NCI-H1436 (cell line): ENCODE measurements around the gene TBC1D16.
"Not testable (repeated sequence)": the region's sequence is repeated elsewhere in the genome, so short reads cannot be mapped to it uniquely, and the experiment has no call there.

Source experiments
- DNase-seq: peaks from one replicate; lab custom pipeline; 2025; lab: John Stamatoyannopoulos, UW

The TBC1D16 gene

DNA sequence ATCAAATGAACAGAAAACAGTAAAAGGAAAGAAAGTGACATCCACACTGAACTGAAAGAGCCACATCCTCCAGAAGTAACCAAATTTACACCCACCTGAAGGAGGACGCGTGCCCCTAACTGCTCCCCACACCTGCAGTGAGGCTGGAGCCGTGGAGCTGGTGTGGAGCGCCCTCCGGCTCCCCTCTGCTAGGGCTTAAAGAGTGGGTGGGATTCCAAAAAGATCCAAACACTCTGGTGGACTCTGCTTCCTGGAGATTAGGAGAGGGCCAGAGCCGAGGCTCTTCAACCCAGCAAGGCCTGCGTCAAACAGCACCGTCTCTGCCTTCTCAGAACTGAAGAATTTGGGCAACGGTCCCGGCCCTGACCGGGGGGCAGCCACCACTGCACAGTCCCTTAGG is 16.0 kb upstream of the TBC1D16 start:
- no peak for DNase-seq

DNA sequence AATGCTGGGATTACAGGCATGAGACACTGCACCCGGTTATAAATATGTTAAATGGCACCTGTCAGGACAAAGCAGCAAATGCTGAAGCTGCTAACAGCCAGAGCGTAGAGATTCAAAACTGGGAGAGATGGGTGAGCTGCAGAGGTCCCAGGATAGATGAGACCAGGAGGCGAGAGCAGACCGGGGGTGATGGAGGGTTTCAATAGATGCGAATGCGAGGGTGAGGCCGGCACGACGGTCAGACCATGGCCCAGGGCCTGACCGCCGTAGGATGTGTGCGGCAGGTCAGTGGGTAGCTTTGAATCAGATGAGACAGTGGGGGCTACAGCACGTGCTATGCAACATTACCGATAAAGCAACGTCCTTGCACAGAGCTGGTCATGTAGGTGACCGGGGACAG is 15.0 kb upstream of the TBC1D16 start:
- no peak for DNase-seq

- no peak for DNase-seq
Observed at GRCh38 chr17:80049986-80050385, 14.3 kb upstream of the TBC1D16 start.

GRCh38 chr17:80047176-80047575 is 11.5 kb upstream of the TBC1D16 start:
- peak; percentile 30 for DNase-seq

DNA sequence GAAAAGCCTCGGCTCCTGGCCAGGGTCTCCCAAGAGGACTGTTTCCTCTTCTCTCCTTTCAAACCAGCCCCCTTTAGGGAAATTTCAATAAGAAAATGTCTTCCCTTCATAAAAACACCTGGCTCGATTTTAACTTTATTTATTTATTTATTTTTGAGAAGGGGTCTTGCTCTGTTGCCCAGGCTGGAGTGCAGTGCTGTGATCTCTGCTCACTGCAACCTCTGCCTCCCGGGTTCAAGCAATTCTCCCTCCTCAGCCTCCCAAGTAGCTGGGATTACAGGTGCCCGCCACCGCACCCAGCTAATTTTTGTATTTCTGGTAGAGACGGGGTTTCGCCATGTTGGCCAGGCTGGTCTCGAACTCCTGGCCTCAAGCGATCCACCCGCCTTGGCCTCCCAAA is 11.0 kb upstream of the TBC1D16 start:
- DNase-seq = not testable (repeated sequence)

- peak; percentile 41 for DNase-seq
Observed at GRCh38 chr17:80045703-80046102, 10.0 kb upstream of the TBC1D16 start.

GRCh38 chr17:80043963-80044362 is 8.3 kb upstream of the TBC1D16 start:
- no peak for DNase-seq

DNA sequence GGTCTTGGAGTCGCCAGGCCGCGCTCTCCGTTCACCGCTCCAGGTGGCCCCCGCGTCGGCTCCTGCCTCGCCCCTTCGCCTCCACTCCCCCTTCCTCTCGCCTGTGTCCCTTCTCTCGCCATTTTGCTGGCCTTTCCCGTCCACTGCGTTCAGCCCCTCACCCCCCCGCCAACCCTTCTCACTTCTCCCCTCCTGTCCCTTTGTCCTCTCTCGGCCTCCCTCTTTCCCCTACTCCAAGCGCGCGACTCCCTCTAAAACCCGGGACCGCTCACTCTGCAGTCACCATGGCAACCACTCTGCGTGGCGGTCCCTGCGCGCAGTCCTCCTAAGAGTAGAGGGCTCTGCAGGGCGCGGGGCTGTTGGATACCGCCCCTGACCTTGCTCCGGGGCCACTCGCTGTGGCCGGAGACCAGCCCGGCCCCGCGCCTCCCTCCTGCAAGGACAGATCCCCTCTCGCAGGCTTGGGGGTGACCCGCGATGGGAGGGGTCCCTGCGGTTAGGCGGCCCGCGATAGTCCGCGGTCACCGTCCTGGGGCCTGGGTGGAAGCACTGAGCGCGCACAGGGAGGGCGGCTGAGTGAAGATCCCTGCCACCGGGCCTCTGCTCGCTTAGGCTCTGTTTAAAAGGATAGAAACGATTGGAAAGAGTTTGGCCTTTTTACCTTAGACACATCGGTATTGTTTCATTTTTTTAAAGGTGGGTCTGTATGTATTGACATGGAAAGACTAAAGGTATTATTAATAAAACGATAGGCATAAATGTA is 1.2 kb upstream of the TBC1D16 start:
- DNase-seq = peak; percentile 79

DNA sequence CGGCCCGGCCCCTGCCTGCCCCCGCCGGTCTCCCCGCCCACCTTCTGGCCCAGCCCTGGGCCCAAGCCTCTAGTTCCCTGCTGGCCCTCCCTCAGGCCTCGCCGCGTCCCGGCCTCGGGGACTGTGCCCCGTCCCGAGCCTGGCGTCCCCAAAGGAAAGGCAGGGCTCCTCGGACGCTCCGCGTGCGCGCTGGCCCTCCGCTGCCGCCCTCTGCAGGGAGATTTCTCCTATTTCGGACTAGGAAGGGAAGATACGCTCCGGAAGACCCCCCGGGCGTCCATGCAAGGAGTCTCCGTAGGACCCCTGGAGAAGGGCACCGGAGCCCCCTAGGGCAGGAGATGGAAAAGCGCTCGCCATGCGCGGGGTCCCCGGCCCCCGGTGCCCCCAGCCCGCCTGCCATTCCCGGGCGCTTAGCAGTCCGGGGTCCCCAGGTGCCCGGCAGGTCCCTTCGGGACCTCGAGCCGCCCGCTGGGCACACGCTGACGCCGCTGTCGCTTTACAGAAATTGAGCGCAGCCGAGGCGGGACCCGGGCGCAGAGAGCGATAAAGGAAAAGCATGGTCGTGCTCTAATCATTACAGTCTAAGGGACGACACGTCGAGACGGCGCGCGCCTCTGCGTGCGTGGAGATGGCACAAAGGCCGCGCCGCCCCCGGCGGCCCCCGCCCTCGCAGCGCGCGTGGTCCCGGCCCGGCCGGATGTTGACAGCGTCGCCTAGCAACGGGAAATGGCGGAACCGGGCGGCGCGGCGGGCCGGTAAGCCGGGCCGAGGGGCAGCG is 454 bp upstream of the TBC1D16 start, which contains the start of gene CCDC40:
TSS of gene CCDC40 (plus strand) at position 706 of the 778 bp plus-strand sequence. CDS start at position 727, 21 bp downstream.
- DNase-seq = peak; percentile 86

- DNase-seq = no peak
Observed at GRCh38 chr17:80034791-80035686, 633 bp downstream of the TBC1D16 start.

DNA sequence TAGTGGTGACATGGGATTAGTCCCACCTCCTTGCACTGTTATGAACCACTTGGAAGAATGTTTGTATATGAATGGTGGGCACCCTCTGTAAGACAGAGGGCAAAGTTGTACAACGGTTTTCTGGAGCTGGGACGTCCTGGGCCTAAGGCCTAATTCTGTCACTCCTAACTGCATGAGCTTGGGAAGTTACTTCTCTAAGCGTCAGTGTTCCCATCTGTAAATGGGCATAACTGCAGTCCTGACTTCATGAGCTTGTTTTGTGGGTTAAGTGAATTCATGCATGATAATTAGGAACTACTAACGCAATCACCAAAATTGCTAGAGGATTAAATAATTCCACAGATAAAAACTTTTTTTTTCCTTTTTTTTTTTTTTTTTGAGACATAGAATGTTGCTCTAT is 1.8 kb downstream of the TBC1D16 start:
- no peak for DNase-seq

DNA sequence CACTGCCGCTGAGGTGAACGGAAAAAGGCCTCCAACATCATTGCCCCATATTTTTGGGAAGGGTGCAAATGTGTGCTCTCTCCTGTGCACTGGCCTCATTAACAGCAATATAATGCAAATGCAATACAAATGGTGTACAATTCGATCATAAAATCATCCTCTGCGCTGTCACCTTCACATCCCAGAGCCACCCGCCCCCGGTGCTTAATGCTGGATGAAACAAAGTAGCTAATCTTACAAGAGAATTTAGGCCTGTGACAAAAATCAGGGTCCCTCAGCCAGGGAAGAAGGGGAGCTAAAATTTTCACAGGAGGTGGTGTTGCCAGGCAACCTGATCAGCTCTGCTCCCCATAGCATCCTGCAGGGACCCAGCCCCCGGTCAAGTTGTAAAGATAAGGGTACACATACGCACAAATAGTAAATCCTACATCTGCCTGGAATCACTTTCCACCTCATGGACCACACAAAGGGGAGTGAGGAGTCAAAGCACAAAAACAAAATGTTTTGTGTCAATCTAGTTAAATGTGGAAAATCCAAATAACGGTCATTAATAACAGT is 3.0 kb downstream of the TBC1D16 start:
- DNase-seq = no peak

DNA sequence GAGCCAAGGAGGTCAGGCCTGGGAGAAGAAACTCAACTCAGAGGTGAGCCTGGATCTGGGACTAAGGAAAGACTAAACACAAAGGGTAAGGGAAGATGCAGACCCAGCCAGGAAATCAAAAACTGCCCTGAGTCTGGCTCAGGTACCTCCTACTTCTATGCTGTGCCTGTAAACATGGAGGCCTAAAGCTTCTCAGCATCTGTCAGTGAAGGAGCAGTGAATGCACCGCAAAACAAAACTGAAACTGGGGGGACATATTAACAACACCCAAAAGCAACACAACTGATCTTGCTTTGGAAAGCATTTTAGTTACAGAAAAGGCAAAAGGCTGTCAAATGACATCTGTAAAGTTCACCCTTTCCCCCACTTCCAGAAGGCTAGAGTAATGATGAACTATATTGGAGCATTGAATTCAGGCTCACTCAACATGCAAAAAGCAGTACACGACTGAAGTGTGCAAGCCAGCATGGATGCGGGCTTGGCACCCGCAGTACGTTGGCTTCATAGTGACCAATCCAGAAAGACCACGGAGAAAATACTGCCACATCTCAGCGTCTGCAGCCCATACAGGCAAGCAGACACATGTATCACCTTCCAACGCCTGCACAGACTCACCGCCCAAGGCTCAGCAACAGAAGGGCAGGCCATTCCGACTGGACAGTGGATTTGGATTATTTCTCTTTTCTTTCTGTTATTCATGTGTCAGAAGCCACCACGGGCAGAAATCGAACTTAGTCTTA is 3.8 kb downstream of the TBC1D16 start:
- DNase-seq = no peak

DNA sequence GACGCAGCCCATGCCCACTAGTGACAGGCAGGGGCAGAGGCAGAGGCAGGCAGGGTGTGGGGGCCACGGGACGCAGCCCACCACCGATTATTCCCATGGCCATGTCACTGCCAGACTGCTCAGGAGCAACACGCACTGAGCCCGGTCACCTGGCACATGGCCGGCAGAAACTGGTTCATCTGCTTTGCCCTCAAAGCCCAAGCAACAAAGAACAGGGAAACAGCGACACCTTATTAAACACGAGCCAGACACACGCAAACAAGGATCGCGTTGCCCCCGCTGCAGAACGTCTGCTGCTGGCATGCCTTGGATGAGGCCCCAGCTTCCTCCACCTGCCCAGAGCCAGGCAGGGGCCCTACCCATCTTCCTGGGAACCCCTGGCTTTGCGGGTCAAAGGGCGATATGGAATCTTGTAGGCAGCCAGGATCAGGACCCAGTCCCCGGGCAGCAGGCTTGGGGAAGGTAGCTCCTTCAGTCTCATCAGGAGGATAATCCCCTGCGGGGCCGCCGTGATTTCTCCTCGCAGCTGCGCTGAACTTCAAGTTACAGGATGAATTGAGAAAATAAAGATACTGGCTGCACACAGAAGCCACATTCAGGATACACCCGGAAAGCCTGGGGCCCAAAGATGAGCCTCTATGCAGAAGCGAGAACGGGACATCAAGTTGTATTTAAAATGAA is 4.8 kb downstream of the TBC1D16 start:
- DNase-seq = no peak

GRCh38 chr17:80029258-80029974 is 6.3 kb downstream of the TBC1D16 start:
- no peak for DNase-seq

GRCh38 chr17:80028030-80028429 is 7.6 kb downstream of the TBC1D16 start:
- DNase-seq = no peak

DNA sequence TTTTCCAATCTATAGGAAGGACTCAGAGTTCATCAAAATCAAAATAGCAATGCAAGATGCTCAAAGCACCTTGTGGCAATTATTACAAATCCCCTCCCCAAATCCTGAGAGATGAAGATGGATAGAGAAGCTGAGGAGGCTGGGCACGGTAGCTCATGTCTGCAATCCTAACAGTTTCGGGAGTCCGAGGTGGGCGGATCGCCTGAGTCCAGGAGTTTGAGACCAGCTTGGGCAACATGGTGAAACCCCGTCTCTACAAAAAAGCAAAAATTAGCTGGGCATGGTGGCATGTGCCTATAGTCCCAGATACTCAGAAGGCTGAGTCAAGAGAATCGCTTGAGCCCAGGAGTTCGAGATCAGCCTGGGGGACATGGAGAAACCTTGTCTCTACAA is 8.6 kb downstream of the TBC1D16 start:
- DNase-seq = no peak

DNA sequence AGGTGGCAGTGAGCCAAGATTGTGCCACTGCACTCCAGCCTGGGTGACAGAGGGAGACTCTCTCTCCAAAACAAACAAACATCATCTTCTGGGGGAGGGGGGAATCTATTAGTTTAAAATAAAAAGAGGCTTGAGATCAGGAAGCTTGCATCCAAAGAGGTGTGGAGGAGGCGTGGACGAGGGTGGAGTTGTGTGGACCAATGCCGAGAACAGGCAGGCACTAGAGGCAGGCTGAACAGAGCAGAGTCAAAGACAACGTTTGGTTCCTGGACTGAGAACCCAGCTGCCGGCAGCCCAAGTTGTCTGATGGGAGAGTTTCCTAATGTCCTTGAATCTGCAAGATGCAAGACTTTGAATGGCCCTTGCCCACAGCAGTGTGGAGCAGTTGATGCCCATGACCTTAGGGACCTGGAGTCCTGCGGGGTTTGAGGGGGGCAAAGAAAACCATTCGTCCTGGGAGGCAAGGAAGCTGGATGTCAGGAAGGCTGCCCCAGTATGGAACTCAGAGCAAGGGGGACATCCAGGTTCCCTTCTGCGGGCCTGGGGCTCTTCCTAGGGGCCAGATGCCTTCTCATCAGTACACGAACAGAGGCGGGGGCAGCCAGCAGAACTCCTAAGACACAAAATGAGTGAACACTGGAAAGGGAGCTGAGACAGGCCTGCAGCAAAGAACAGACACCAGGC is 9.2 kb downstream of the TBC1D16 start:
- DNase-seq = no peak

DNA sequence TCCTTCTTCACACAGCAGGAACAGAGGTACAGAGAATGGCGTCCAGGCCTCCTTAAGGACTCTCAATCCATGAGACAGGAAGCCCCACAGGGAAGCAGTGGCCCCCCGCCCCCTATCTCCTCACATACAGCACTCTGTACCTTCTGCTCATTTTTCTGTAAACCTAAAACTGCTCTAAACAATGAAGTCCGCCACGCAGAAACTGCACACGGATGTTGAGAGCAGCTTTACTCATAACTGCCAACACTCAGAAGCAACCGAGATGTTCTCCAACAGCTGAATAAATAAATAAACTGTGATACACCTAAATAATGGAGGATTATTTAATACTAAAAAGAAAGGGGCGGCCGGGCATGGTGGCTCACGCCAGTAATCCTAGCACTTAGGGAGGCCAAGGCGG is 9.9 kb downstream of the TBC1D16 start:
- peak; percentile 20 for DNase-seq
